LHCN-M2 (cell line): ENCODE results near the gene IFNA10. TPM values are rescaled to one million over a fixed set of nuclear protein-coding genes. Genes with fewer than 3 reads are reported as not detected.
"Not testable (repeated sequence)": the region's sequence is repeated elsewhere in the genome, so short reads cannot be mapped to it uniquely, and the experiment has no call there.

Experiments
- DNase-seq: peaks from one replicate; pipeline ENCODE4 v3.0.0-alpha.2; 2012; ENCODE audit warnings: low read depth
- polyA plus RNA-seq: library from polyadenylated mRNA; unstranded; fragments of >200 nt; gene quantifications from one replicate; pipeline ENCODE4 v1.2.1, GENCODE V29; 2012; ENCODE audit warnings: missing spikeins
- total RNA-seq: library from RNA; depleted of rRNA; stranded (reverse); fragments of >200 nt; gene quantifications from 2 replicates; pipeline ENCODE4 v1.2.3, GENCODE V29; 2014; rRNA removed

The IFNA10 gene
- not detected in 2 replicates for total RNA-seq
- not detected for polyA plus RNA-seq

- DNase-seq: not testable (repeated sequence)
These were observed at the start of gene IFNA10 for GRCh38 chr9:21207043-21207442. Gene IFNA10 (minus strand): TSS chr9:21207143. CDS start chr9:21207097, 46 bp downstream.

- DNase-seq: no peak
These were observed 48.7 kb upstream of the IFNA10 start for GRCh38 chr9:21255538-21256212.

- DNase-seq: peak; percentile 69
These were observed 46.0 kb upstream of the IFNA10 start for GRCh38 chr9:21252721-21253547.

- DNase-seq: no peak
These were observed 44.7 kb upstream of the IFNA10 start for GRCh38 chr9:21251638-21252037.

DNA sequence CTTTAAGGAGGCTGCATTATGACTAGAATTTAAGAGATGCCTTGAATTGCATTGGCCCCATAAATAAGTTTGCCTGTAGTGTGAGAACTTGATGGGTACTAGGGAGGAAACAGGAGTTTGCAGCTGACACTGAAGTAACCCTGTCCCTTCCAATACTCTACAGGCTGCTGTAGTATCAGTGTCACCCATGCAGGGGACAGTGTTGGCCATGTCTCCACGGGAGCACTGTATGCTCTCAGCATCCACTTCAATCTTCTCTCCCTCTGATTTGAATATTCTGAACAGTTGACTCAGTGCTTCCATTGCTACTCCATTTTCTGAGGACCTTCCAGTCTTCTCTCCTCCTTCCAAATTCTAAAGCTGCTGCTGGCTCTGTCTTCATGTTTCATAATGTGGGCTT lies 44.2 kb upstream of the IFNA10 start:
- no peak for DNase-seq

DNA sequence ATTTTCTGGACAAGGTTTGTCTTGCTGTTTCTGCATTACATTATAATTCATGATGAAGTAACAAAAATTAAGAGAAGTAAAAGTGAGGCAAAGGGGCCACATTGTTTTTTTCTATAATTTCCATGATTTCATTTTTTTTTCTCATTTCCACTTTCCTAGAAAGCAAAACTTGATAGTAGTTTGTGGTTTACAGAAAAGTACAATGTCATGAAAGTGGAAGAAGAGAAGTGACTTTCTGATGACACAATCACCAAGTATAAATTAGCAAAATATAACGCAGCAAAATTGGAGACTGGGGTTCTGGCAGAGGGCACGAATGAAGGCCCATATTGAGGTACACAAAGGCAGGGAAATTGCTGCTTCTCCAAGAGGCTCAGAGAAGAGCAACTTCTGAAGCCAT lies 37.9 kb upstream of the IFNA10 start:
- no peak for DNase-seq

DNA sequence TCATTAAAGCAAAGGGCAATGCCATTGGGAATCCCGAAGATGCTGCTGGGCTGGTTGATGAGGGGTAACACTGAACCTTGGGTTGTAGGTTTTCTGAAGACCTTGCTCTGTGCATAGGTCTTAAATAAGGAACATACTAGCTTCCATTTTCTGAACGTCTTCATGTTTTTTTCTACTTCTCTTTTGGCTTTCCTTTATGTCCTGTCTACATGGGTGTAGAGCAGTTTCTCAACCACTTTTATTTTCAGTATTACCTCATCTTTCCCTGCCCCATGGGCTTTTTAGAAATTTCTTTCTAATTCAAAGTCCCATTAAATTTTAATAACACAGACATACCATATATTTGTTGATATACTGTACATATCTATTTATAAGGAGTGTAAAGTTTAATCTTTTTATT lies 33.0 kb upstream of the IFNA10 start, which contains the start of gene IFNA14:
Gene IFNA14, minus strand, starts transcription at position 95 of the 400 bp plus-strand sequence. Its CDS starts 70 bp downstream, at position 25.
- DNase-seq: no peak

DNA sequence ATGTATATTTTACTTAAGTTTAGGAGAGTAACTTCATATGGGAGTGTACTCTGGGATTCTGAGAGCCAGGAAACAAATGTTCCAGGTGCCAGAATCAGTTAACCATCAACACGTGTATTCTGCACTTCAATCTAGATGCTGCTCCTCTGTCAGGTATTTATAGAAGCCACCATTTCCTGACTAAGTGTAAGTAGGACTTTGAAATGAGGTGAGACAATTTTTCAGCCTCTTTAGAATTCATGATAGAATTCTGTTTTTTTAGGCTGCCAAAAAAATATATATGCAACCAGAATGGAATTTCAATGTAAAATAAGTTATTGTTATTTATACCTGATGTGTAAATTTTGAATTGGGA lies 29.4 kb upstream of the IFNA10 start:
- DNase-seq: not testable (repeated sequence)

GRCh38 chr9:21235468-21236359 lies 28.8 kb upstream of the IFNA10 start:
- peak; percentile 42 for DNase-seq

DNA sequence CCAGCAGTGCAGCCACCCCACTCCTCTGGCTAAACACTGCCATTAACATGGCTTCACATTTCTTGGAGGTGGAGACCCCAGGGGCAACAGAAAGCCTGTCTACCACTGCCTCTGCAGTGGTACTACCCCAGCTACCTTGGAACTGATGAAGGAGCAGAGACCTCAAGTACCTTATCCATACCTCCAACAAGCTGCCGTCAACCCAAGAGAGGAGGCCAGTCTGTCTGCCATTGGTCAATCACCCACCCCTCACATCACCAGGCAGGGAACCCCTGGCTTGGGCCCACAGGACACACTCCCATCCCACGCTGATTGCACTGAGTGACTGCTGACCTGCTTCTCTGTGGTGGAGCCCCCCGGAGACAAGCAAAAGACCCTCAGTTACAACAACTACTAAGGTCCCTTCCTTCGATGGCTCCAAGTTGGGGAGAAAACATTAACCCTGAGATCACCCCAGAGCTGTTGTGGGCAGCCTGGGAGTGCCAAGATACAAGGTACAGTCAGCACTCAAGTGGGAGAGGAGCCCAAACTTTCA lies 27.3 kb upstream of the IFNA10 start:
- no peak for DNase-seq

DNA sequence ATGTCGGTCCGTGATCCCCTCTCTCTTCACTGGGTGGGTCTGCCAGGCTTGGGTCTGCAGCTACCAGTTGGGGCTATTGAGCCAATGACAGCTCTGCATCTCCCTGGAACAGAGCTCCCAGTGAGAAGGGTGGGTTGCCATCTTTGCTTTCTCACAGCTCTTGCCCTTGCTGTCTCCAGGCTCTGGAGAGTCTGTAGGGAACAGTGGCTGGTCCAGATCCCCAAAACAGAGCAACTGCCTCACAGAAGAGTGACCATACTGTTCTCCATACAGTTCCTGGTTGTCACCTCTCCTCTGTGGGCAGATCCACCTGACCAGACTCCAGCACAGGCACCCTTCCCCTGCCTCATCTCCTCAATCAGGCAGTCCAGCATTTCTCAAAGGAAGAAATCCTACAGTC lies 26.3 kb upstream of the IFNA10 start:
- DNase-seq: no peak

DNA sequence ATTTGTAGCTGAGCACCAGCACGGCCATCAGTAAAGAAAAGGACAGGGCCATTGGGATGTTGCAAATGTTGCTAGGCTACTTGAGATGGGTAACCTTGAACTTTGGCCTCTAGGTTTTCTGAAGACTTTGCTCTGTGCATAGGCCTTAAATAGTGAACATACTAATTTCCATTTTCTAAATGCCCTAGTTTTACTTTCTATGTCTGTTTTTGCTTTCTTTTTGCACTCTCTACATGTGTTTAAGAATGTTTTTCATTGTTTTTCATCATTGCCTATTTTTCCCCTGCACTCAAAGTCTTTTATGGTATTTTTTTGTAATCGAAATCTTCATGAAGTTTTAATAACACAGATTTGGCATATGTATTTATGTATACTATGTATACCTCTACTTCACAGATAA lies 21.2 kb upstream of the IFNA10 start, which contains the start of gene IFNA17:
Gene IFNA17, minus strand, starts transcription at position 101 of the 400 bp plus-strand sequence. Its CDS starts 49 bp downstream, at position 52.
- DNase-seq: no peak

DNA sequence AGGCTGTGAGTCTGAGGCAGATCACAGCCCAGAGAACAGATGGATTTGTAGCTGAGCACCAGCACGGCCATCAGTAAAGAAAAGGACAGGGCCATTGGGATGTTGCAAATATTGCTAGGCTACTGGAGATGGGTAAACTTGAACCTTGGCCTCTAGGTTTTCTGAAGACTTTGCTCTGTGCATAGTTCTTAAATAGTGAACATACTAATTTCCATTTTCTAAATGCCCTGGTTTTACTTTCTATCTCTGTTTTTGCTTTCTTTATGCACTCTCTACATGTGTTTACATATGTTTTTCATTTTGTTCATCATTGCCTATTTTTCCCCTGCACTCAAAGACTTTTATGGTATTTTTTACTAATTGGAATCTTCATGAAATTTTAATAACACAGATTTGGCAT lies 10.3 kb upstream of the IFNA10 start, which contains the start of gene IFNA16:
Gene IFNA16, minus strand, starts transcription at position 101 of the 400 bp plus-strand sequence. Its CDS starts 6 bp downstream, at position 95.
- not testable (repeated sequence) for DNase-seq

DNA sequence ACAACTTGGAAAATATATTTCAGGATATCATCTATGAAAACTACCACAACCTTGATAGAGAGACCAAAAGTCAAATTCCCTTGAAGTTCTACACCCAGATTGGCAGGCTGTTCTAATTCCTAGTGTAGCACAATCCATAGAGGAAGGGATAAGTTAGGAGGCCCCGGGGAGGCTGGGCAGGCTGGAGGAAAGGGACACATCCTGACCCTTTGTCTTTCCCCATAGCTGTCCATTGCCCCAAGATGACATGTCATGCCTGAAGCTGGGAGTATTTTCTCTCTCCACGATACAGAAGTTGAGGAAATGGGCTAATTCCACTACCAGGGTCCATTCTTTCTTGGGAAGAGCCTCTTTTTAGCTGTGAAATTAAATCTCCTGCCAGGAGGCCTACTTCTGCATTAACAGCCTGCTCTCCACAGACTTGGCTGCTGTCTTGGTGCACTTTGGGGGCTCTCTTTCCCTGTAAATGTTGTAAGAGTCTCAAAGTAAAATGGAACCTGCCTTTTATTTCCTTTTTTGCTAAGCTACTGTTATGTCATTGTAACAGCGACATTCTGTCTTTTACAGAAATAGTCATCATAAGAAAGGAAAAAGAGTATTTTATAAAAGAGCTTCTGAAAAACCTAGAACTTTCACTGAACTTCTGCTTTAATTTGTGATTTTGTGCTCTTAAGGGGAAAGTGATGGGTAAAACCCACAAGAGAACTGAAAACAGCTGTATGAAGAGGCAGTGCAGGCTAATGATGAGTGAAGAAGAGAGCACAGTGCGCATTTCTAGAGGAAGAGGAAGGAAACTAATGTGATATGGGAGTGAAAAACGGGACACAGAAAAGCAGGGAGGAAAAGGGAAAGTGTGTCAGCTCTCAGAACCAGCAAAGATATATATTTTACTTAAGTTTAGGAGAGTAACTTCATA lies 6.7 kb upstream of the IFNA10 start:
- peak; percentile 19 for DNase-seq

GRCh38 chr9:21212160-21212559 lies 5.2 kb upstream of the IFNA10 start:
- not testable (repeated sequence) for DNase-seq

DNA sequence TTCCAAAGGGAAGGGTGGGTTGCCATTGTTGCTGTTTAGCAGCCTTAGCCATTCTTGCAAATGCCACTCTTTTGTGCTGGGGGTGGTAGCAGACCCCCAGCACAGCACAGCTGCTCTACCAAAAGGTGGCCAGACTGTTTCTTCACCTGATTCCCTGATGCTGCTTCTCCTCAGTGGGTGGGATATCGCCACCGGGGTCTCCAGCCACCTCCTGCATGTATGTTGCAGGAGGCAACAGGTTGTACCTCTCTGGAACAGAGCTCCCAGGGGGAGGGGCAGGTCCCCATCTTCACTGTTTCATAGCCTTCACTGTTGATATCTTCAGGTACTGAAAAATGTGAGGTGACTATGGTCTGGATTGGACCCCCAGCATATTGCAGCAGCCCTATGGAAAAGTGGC lies 3.8 kb upstream of the IFNA10 start:
- not testable (repeated sequence) for DNase-seq

DNA sequence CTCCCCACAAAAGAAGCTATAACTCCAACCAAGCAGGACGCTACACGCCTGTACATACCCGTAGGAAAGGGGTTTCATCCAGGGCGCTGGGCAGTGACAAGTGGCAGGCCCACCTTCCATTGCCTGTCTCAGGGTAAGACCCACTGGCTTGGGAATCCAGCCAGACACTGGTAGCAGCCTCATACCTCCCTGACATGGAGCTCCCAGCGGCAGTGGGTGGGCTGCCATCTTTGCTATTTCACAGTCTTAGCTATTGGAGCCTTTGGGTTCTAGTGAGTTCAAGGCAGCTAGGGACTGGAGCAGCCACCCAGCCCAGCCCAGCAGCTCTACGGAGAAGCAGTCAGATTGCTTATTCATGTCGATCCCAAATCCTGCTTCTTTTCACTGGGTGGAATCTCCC lies 3.4 kb upstream of the IFNA10 start:
- DNase-seq: no peak

- no peak for DNase-seq
These were observed 1.7 kb downstream of the IFNA10 start for GRCh38 chr9:21205204-21205603.

DNA sequence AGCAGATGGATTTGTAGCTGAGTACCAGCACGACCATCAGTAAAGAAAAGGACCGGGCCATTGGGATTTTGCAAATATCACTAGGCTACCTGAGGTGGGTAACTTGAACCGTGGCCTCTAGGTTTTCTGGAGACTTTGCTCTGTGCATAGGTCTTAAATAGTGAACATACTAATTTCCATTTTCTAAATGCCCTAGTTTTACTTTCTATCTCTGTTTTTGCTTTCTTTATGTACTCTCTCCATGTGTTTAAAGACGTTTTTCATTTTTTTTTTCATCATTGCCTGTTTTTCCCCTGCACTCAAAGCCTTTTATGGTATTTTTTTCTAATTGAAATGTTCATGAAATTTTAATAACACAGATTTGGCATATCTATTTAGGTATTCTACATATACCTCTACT lies 4.8 kb downstream of the IFNA10 start, which contains the start of gene IFNA7:
Gene IFNA7, minus strand, starts transcription at position 101 of the 400 bp plus-strand sequence. Its CDS starts 40 bp downstream, at position 61.
- not testable (repeated sequence) for DNase-seq
